ENCODE data around the gene RAD51B. TPM values are rescaled to one million over a fixed set of nuclear protein-coding genes. Genes with fewer than 3 reads are reported as not detected.
"Not testable (repeated sequence)": the region's sequence is repeated elsewhere in the genome, so short reads cannot be mapped to it uniquely, and the experiment has no call there.

The RAD51B gene
- polyA plus RNA-seq, 3 donors, result 2.4 to 4.9 (median 3.3) TPM

GRCh38 chr14:67998834-67999233 lies 179.3 kb downstream of the RAD51B start:
- no peak overlapping the region for H3K27ac ChIP-seq (ENCODE audit: low read depth, low read length)
- WGBS, 3 donors, result 89 to 96% (median 95%) methylated on average over 1 of the region's 1 CpG

GRCh38 chr14:67999290-67999689 lies 179.7 kb downstream of the RAD51B start:
- no peak overlapping the region for H3K27ac ChIP-seq (ENCODE audit: low read depth, low read length)
- 0 to 74% (median 69%) methylated on average over 1 of the region's 1 CpG for WGBS, 3 donors

- H3K27ac ChIP-seq (ENCODE audit: low read depth, low read length), result no peak overlapping the region
- WGBS, 3 donors, result 58 to 76% (median 72%) methylated on average over 5 of the region's 5 CpGs
These were observed 180.3 kb downstream of the RAD51B start for GRCh38 chr14:67999705-68000384.

GRCh38 chr14:68000511-68000910 lies 180.9 kb downstream of the RAD51B start:
- WGBS, 3 donors, result 50 to 85% (median 74%) methylated on average over 1 of the region's 1 CpG
- no peak overlapping the region for H3K27ac ChIP-seq (ENCODE audit: low read depth, low read length)

DNA sequence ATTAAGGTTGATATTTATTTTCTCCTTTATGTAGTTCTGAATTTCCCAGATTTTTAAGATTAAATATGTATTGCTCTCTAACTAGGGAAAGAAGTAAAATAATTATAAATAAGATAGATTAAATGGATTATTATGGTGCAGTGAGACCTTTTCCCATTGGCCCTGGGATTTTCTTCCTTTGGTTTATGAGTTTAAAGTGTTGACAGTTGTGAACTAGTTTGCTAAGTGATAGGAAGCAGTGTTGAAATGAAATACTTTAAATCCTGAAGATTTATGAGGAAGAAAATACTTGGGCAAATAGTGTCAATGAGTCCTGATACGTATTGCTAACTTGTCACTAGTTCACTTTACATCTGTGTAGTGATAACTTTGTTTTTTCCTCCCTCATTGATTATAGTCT lies 188.9 kb downstream of the RAD51B start:
- WGBS, 3 donors, result 45 to 97% (median 91%) methylated on average over 1 of the region's 1 CpG
- H3K27ac ChIP-seq (ENCODE audit: low read depth, low read length), result no peak overlapping the region

DNA sequence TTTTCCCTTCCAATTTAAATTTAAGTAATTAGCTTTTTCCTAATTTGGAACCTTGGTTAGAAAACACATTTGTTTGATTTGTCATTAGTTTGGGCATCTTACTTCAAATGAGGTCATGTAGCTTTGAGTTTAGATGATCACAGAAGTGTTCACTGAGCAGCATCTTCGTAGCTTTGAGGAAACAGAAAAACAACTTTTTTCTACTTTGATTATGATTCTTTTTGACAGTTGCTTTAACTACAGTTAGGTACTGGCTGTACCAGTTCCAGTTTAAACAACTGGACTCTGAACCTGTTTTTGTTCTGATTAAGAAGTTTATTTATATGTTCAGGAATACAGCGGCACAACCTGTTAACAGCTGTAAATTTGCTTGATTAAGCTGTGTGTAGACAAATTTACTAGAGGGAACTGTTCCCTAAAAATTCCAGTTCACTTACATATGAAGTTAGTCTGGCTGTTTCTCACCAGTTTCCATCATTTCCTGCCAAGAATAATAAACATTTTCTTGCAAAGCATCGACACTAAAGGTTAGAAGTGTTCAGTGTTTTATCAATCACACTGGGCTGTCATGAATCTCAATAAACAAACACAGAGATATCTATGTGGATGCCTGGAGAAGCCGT lies 191.9 kb downstream of the RAD51B start:
- H3K27ac ChIP-seq (ENCODE audit: low read depth, low read length), result no peak overlapping the region
- WGBS, 3 donors, result 17 to 65% (median 56%) methylated on average over 4 of the region's 4 CpGs

DNA sequence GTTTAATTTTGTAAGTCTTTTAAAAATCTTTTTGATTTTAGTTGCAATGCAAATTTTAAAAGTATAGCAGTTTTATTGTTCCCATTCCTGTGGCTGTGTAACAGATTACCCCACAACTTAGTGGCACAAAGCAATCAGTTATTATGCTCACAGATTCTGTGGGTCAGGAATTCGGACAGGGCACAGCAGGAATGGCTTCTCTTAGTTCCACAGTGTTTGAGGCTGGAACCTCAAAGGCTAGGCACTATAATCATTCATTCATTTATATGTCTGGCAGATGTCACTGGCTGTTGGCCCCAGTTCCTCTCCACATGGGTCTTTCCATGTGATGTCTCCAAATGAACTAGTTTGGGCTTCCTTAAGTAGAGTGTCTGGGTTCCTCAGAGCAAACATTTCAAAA lies 193.3 kb downstream of the RAD51B start:
- no peak overlapping the region for H3K27ac ChIP-seq (ENCODE audit: low read depth, low read length)
- WGBS, 3 donors, result 64 to 91% (median 90%) methylated on average over 1 of the region's 1 CpG

DNA sequence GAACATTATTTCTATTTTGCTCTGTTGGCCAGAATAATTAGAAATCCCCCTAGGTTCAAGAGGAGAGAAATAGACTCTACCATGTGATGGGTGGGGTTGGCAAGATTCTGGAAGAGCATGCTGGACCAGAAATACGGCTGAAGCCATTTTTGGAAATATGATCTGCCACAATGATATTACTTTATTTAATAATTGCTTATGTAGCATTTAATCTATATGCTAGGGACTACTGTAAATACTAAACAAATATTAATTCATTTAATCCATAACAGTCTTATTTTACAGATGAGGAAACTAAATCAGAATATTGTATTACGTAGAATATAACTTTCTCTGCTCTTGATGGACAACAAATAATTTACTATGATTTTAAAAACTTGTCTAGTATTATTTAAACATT lies 193.7 kb downstream of the RAD51B start:
- 85 to 94% (median 87%) methylated on average over 2 of the region's 2 CpGs for WGBS, 3 donors
- H3K27ac ChIP-seq (ENCODE audit: low read depth, low read length), result no peak overlapping the region

- 72 to 84% (median 81%) methylated on average over 2 of the region's 2 CpGs for WGBS, 3 donors
These were observed 195.2 kb downstream of the RAD51B start for GRCh38 chr14:68014771-68015170.

DNA sequence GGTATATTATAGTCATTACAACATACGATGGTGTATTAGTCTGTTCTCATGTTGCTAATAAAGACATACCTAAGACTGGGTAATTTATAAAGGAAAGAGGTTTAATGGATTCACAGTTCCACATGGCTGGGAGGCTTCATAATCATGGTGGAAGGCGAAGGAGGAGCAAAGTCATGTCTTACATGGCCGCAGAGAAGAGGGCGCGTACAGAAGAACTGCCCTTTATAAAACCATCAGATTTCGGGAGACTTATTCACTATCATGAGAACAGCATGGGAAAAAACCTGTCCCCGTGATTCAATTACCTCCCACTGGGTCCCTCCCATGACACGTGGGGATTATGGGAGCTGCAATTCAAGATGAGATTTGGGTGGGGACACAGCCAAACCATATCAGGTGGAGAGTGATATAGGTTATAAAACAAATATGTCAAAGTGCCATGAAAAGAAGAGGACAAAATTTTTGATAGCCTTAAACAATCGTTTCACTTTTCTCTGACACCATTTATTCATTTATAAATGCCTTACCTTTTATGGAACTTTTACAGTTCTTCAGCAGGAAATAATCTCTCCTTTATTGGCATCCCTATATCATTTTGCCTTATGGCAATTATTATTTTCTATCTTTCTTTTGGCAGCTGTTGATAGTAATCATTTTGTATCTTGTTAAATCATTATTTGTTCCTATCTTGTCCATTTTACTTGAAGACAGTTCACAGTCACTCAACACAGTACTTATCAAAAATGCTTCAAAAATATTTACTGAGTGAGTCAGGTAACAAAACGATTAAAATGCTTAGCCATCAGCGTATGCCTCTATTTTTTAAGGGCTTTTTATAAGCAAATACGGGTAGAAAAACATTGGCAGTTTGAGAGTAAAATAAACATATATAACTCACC lies 196.0 kb downstream of the RAD51B start:
- no peak overlapping the region for H3K27ac ChIP-seq (ENCODE audit: low read depth, low read length)
- 87 to 95% (median 93%) methylated on average over 12 of the region's 12 CpGs for WGBS, 3 donors

More at GRCh38 chr14:68014771-68015170, 195.2 kb downstream of the RAD51B start:
- H3K27ac ChIP-seq (ENCODE audit: low read depth, low read length), result no peak overlapping the region

DNA sequence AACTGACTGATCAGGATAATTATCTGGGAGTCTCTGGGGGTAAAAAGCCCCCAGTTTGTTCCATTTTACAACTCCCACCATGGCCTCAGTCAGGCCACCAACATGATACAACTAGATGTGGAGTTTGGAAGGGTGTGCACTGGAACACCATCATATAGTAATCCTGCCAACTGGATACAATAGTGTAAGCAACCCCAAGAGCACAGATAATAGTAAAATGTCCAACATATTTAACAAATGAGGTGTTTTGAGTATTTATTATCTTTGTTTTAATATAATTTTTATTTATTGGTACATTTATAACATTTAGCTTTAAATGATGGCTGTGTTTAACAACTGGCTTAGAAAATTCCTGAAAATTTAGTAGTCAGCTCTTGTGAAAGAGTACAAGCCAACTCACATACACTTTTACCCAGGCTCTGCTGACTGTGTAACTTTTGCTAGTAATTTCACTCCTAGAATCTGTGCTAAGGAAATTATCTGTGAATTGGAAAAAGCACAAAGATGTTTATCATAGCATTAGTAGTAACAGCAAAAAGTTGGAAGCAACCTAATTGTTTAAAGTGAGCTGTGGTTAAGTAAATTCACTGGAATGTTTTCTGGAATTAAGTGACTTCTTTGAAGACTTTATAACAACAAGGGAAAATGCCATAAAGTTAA lies 196.8 kb downstream of the RAD51B start:
- H3K27ac ChIP-seq (ENCODE audit: low read depth, low read length), result no peak overlapping the region

- H3K27ac ChIP-seq (ENCODE audit: low read depth, low read length), result no peak overlapping the region
- 65 to 100% (median 97%) methylated on average over 1 of the region's 1 CpG for WGBS, 3 donors
These were observed 199.0 kb downstream of the RAD51B start for GRCh38 chr14:68018598-68018997.

GRCh38 chr14:68020493-68020892 lies 200.9 kb downstream of the RAD51B start:
- H3K27ac ChIP-seq (ENCODE audit: low read depth, low read length), result no peak overlapping the region
- WGBS, 3 donors, result 97 to 100% (median 100%) methylated on average over 1 of the region's 1 CpG

DNA sequence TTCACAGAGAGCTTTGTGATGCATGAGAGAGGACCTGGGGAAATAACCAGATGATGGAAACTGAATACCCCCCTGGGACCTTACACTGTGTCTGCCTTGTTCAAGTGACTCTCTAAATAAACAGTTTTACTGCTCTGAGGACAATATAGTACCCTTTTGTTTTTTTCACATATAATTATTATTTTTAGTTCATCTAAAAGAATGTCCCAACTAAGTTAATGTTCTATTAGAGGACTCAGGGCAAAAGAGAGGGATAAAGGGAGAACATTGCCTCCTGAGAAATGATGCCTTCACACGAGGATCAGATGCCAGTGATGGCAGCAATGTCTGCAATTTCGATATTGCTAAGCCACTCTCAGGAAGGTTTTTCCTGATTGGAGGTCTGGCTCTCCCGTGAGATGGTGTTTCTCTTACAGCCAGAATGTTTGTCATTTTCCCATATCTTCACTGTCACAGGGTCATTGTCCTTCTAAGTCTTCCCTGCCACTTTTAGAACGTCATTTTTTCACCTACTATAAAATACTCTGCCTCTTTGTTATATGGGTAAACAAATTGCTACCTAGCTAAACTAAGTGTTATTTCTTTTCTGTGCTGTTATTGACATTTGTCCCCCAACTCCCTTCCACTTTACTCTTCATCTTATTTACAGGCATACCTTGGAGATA lies 201.6 kb downstream of the RAD51B start:
- WGBS, 3 donors, result 51 to 60% (median 53%) methylated on average over 4 of the region's 4 CpGs
- H3K27ac ChIP-seq (ENCODE audit: low read depth, low read length), result no peak overlapping the region

GRCh38 chr14:68027276-68027675 lies 207.7 kb downstream of the RAD51B start:
- no peak overlapping the region for H3K27ac ChIP-seq (ENCODE audit: low read depth, low read length)
- 89 to 98% (median 92%) methylated on average over 5 of the region's 5 CpGs for WGBS, 3 donors

- 76 to 89% (median 88%) methylated on average over 1 of the region's 1 CpG for WGBS, 3 donors
- no peak overlapping the region for H3K27ac ChIP-seq (ENCODE audit: low read depth, low read length)
These were observed 208.5 kb downstream of the RAD51B start for GRCh38 chr14:68028075-68028474.

DNA sequence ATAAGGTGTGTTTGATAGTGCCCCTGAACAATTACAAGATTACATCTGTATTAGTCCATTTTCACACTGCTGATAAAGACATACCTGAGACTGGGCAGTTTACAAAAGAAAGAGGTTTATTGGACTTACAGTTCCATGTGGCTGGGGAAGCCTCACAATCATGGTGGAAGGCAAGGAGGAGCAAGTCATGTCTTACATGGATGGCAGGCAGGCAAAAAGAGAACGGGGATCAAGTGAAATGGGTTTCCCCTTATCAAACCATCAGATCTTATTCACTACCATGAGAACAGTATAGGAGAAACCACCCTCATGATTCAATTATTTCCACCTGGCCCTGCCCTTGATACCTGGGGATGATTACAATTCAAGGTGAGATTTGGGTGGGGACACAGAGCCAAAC lies 211.4 kb downstream of the RAD51B start:
- 100% methylated on average over 1 of the region's 1 CpG for WGBS, 3 donors
- H3K27ac ChIP-seq (ENCODE audit: low read depth, low read length), result not testable (repeated sequence)

GRCh38 chr14:68032154-68032553 lies 212.6 kb downstream of the RAD51B start:
- no peak overlapping the region for H3K27ac ChIP-seq (ENCODE audit: low read depth, low read length)
- WGBS, 3 donors, result 79 to 100% (median 100%) methylated on average over 1 of the region's 1 CpG

All from adipose tissue (tissue), 3 donors.